HG02678 (cell line): ENCODE measurements around the gene ANXA5.

ENCODE experiments used
- ATAC-seq: cut with Tn5 transposase; IDR thresholded peaks from one replicate; pipeline ENCODE4 v1.9.1; 2021; ENCODE audit warnings: mild to moderate bottlenecking, moderate library complexity; ENCODE audit not compliant: unreplicated experiment

The ANXA5 gene

GRCh38 chr4:121712001-121712651 is 15.3 kb upstream of the ANXA5 start:
- ATAC-seq, result peak; percentile 2

- ATAC-seq, result peak; percentile 94
These were observed 14.7 kb upstream of the ANXA5 start for GRCh38 chr4:121711263-121712000.

GRCh38 chr4:121709766-121710405 is 13.1 kb upstream of the ANXA5 start:
- no peak for ATAC-seq

- no peak for ATAC-seq
These were observed 10.6 kb upstream of the ANXA5 start for GRCh38 chr4:121707344-121707743.

GRCh38 chr4:121706595-121707021 is 9.8 kb upstream of the ANXA5 start:
- peak; percentile 37 for ATAC-seq

GRCh38 chr4:121705521-121705920 is 8.7 kb upstream of the ANXA5 start:
- ATAC-seq, result no peak

GRCh38 chr4:121702136-121702535 is 5.4 kb upstream of the ANXA5 start:
- ATAC-seq, result no peak

GRCh38 chr4:121701263-121701662 is 4.5 kb upstream of the ANXA5 start:
- no peak for ATAC-seq

GRCh38 chr4:121698236-121698671 is 1.5 kb upstream of the ANXA5 start:
- ATAC-seq, result no peak

GRCh38 chr4:121697564-121697963 is 784 bp upstream of the ANXA5 start:
- peak; percentile 21 for ATAC-seq

- peak; percentile 21 for ATAC-seq
These were observed 605 bp downstream of the ANXA5 start for GRCh38 chr4:121696170-121696580.

GRCh38 chr4:121693886-121694285 is 2.9 kb downstream of the ANXA5 start:
- no peak for ATAC-seq

- no peak for ATAC-seq
These were observed 3.3 kb downstream of the ANXA5 start for GRCh38 chr4:121693450-121693849.

- ATAC-seq, result no peak
These were observed 4.5 kb downstream of the ANXA5 start for GRCh38 chr4:121692261-121692660.

- peak; percentile 47 for ATAC-seq
These were observed 6.8 kb downstream of the ANXA5 start for GRCh38 chr4:121690001-121690400.

GRCh38 chr4:121688701-121689100 is 8.1 kb downstream of the ANXA5 start:
- no peak for ATAC-seq

- ATAC-seq, result no peak
These were observed 8.5 kb downstream of the ANXA5 start for GRCh38 chr4:121688261-121688660.

- no peak for ATAC-seq
These were observed 10.5 kb downstream of the ANXA5 start for GRCh38 chr4:121686255-121686654.

- ATAC-seq, result no peak
These were observed 11.5 kb downstream of the ANXA5 start for GRCh38 chr4:121685257-121685656.

- ATAC-seq, result no peak
These were observed 12.2 kb downstream of the ANXA5 start for GRCh38 chr4:121684561-121684960.

GRCh38 chr4:121684016-121684415 is 12.8 kb downstream of the ANXA5 start:
- no peak for ATAC-seq

- ATAC-seq, result no peak
These were observed 16.2 kb downstream of the ANXA5 start for GRCh38 chr4:121680571-121680970.
